GDM1 (cell line): ENCODE measurements around the gene EPB42.
"Not testable (repeated sequence)": the region's sequence is repeated elsewhere in the genome, so short reads cannot be mapped to it uniquely, and the experiment has no call there.

ENCODE experiments used
- DNase-seq: peaks from one replicate; lab custom pipeline; 2025; lab: John Stamatoyannopoulos, UW

EPB42 gene

GRCh38 chr15:43241100-43241499 is 20.3 kb upstream of the EPB42 start:
- no peak for DNase-seq

GRCh38 chr15:43239732-43240491 is 19.1 kb upstream of the EPB42 start:
- peak; percentile 84 for DNase-seq

- no peak for DNase-seq
Measured at GRCh38 chr15:43238671-43239131, 17.9 kb upstream of the EPB42 start.

- DNase-seq, result no peak
Measured at GRCh38 chr15:43237842-43238470, 17.1 kb upstream of the EPB42 start.

GRCh38 chr15:43235536-43235935 is 14.7 kb upstream of the EPB42 start:
- DNase-seq, result no peak

- DNase-seq, result no peak
Measured at GRCh38 chr15:43232289-43232874, 11.6 kb upstream of the EPB42 start.

- peak; percentile 32 for DNase-seq
Measured at GRCh38 chr15:43230640-43231115, 9.9 kb upstream of the EPB42 start.

GRCh38 chr15:43229977-43230376 is 9.2 kb upstream of the EPB42 start:
- no peak for DNase-seq

- DNase-seq, result no peak
Measured at GRCh38 chr15:43226436-43227305, 5.9 kb upstream of the EPB42 start.

GRCh38 chr15:43225950-43226255 is 5.1 kb upstream of the EPB42 start:
- not testable (repeated sequence) for DNase-seq

- DNase-seq, result peak; percentile 72
Measured at GRCh38 chr15:43225201-43225949, 4.6 kb upstream of the EPB42 start.

GRCh38 chr15:43221422-43221821 is 604 bp upstream of the EPB42 start:
- no peak for DNase-seq

- DNase-seq, result no peak
Measured at GRCh38 chr15:43219929-43220928, 589 bp downstream of the EPB42 start.

- no peak for DNase-seq
Measured at GRCh38 chr15:43218908-43219706, 1.7 kb downstream of the EPB42 start.

- DNase-seq, result no peak
Measured at GRCh38 chr15:43215961-43216360, 4.9 kb downstream of the EPB42 start.

GRCh38 chr15:43214592-43215295 is 6.1 kb downstream of the EPB42 start:
- DNase-seq, result no peak

GRCh38 chr15:43214169-43214568 is 6.6 kb downstream of the EPB42 start:
- DNase-seq, result no peak

- DNase-seq, result no peak
Measured at GRCh38 chr15:43213466-43213865, 7.4 kb downstream of the EPB42 start.

GRCh38 chr15:43212951-43213350 is 7.9 kb downstream of the EPB42 start:
- no peak for DNase-seq
